Lower leg skin (tissue), 3 donors: Measurements from ENCODE around the gene D2HGDH.

Experiments used
- CTCF ChIP-seq, 3 donors: fragments of 450-650 bp; IDR thresholded peaks; one replicate each; pipeline ENCODE4 v1.5.1; 2016; ENCODE audit warnings: antibody characterized with exemption in 3 of 3, mild to moderate bottlenecking in 3 of 3, moderate library complexity in 2 of 3
- POLR2A ChIP-seq, 2 donors: fragments of 450-650 bp; IDR thresholded peaks; one replicate each; pipeline ENCODE4 v1.6.1; 2016 to 2017; ENCODE audit warnings: antibody characterized with exemption in 2 of 2, mild to moderate bottlenecking in 1 of 2, moderate library complexity in 1 of 2

- TF ChIP-seq CTCF (IDR thresholded peaks at IDR 0.05), result no peak
- no peak for TF ChIP-seq POLR2A (IDR thresholded peaks at IDR 0.05)
Observed at GRCh38 chr2:241686324-241686649, 48.1 kb upstream of the D2HGDH start.
